PC-9 (cell line): Measurements from ENCODE around the gene IL17RE. TPM values are rescaled to one million over a fixed set of nuclear protein-coding genes. Genes with fewer than 3 reads are reported as not detected.

Experiments
- BruUV-seq: library from RNA; stranded (reverse); fragments of 400-500 nt; replicated peaks from 2 replicates; lab custom pipeline; 2021; lab: Mats Ljungman, UMichigan
- CTCF ChIA-PET: fragments of 300-600 bp; sonication (Branson Sonifier 250); formaldehyde crosslinking; loops from one replicate; lab custom pipeline; 2022; ENCODE audit warnings: antibody characterized with exemption; lab: Charles Lee
- POLR2A ChIA-PET: fragments of 300-600 bp; sonication (Branson Sonifier 250); formaldehyde crosslinking; loops from one replicate; lab custom pipeline; 2022; ENCODE audit warnings: antibody characterized with exemption; ENCODE audit not compliant: unreplicated experiment; lab: Charles Lee
- DNase-seq, 2 experiments: peaks; one replicate each; pipeline versions ENCODE4 v3.0.0 to v3.0.0-alpha.2; 2015 to 2022; ENCODE audit warnings: mixed read lengths in 1 of 2
- H2AFZ ChIP-seq: fragments of 200-600 bp; sonication (generic); 2 replicates; pipeline ENCODE4 v1.8.1; 2017; ENCODE audit warnings: antibody characterized with exemption
- H3F3A ChIP-seq: fragments of 200-600 bp; sonication (generic); 2 replicates; pipeline ENCODE4 v1.8.1; 2017; ENCODE audit warnings: antibody characterized with exemption, mild to moderate bottlenecking, low read depth; ENCODE audit not compliant: insufficient read depth
- H3K27ac ChIP-seq: fragments of 200-600 bp; sonication (generic); 2 replicates; pipeline ENCODE4 v1.6.1; 2016; ENCODE audit warnings: mixed run types
- H3K27me3 ChIP-seq: fragments of 200-600 bp; sonication (generic); 2 replicates; pipeline ENCODE4 v1.6.1; 2016; ENCODE audit warnings: low read depth, mixed run types; ENCODE audit not compliant: insufficient read depth
- H3K36me3 ChIP-seq: fragments of 200-600 bp; sonication (generic); 2 replicates; pipeline ENCODE4 v1.6.1; 2016; ENCODE audit warnings: low read depth, mixed run types
- H3K4me1 ChIP-seq: fragments of 200-600 bp; sonication (generic); replicated peaks from 2 replicates; pipeline ENCODE4 v1.6.1; 2016; ENCODE audit warnings: mixed run types; ENCODE audit not compliant: insufficient read depth
- H3K4me2 ChIP-seq: fragments of 200-600 bp; sonication (generic); 2 replicates; pipeline ENCODE4 v1.6.1; 2017; ENCODE audit warnings: mixed run types
- H3K4me3 ChIP-seq: fragments of 200-600 bp; sonication (generic); 2 replicates; pipeline ENCODE4 v1.6.1; 2016; ENCODE audit warnings: mixed run types
- H3K79me2 ChIP-seq: fragments of 200-600 bp; sonication (generic); 2 replicates; pipeline ENCODE4 v1.6.1; 2017; ENCODE audit warnings: low read depth, mixed run types
- H3K9me2 ChIP-seq: fragments of 200-600 bp; sonication (generic); 2 replicates; pipeline ENCODE4 v1.8.1; 2017; ENCODE audit warnings: mild to moderate bottlenecking; ENCODE audit not compliant: insufficient read depth
- H3K9me3 ChIP-seq: fragments of 200-600 bp; sonication (generic); 2 replicates; pipeline ENCODE4 v1.8.1; 2016; ENCODE audit warnings: low read depth; ENCODE audit not compliant: insufficient read depth
- H4K20me1 ChIP-seq: fragments of 200-600 bp; sonication (generic); 2 replicates; pipeline ENCODE4 v1.8.1; 2017; ENCODE audit not compliant: insufficient read depth
- CTCF ChIP-seq: fragments of 200-600 bp; sonication (generic); conservative IDR thresholded peaks from 2 replicates; pipeline ENCODE4 v1.6.1; 2017; ENCODE audit warnings: mixed run types, antibody characterized with exemption, mild to moderate bottlenecking, moderate library complexity
- EZH2 ChIP-seq: fragments of 200-600 bp; sonication (generic); IDR thresholded peaks from 2 replicates; pipeline ENCODE4 v1.8.0; 2017; ENCODE audit warnings: antibody characterized with exemption, low read depth
- intact Hi-C: fragments of 100-400 bp; cut with micrococcal nuclease; formaldehyde crosslinking; loops from one replicate; pipeline ENCODE4 v1.10.0; 2022; ENCODE audit not compliant: unreplicated experiment
- total RNA-seq: library from RNA; stranded (reverse); gene quantifications from 2 replicates; pipeline ENCODE4 v1.2.3, GENCODE V29; 2021

IL17RE gene
- total RNA-seq, 1 experiment from 2014 or later = 23.8 TPM

- no peak overlapping the region for H3K27ac ChIP-seq
- no peaks in the 10 kb centered on the region for H3K9me3 ChIP-seq
- no peaks in the 10 kb centered on the region for H3K9me2 ChIP-seq
- H3K36me3 ChIP-seq = no peaks in the 10 kb centered on the region
- peaks cover 6% of the 10 kb centered on the region; the same call in 1 of the 2 replicates for H3K79me2 ChIP-seq
- H2AFZ ChIP-seq = no peak overlapping the region
- peaks cover 6% of the 10 kb centered on the region for H3K4me1 ChIP-seq
- no peaks in the 10 kb centered on the region for H4K20me1 ChIP-seq
- peaks cover 12% of the 10 kb centered on the region; the same call in 1 of the 2 replicates for H3F3A ChIP-seq
- TF ChIP-seq CTCF = no peak
- no peak for TF ChIP-seq EZH2
- no peak overlapping the region for H3K4me3 ChIP-seq
- no peak overlapping the region; the same call in 1 of the 2 replicates for H3K4me2 ChIP-seq
- no peaks in the 10 kb centered on the region for H3K27me3 ChIP-seq
- BruUV-seq = no TSS peak
- intact Hi-C loops = loop anchor here (5.0 to 10.0 kb wide), 2 partner anchors 121 to 234 kb away; no protein-coding TSS in a partner anchor
- DNase-seq = no peak
- CTCF ChIA-PET = no interaction called here
- POLR2A ChIA-PET = no interaction called here
Measured at GRCh38 chr3:9948586-9948985, 45.9 kb downstream of the IL17RE start.

- BruUV-seq = no TSS peak
- Histone ChIP-seq H3K9me3 (no peaks in the 10 kb centered on the region), H3F3A (peaks cover 6% of the 10 kb centered on the region; the same call in 1 of the 2 replicates), H3K4me2 (no peak overlapping the region), H3K4me3 (no peak overlapping the region), H3K4me1 (peaks cover 6% of the 10 kb centered on the region), H3K36me3 (no peaks in the 10 kb centered on the region), H3K9me2 (no peaks in the 10 kb centered on the region), H3K79me2 (peaks cover 6% of the 10 kb centered on the region; the same call in 1 of the 2 replicates), H3K27ac (no peak overlapping the region), H4K20me1 (no peaks in the 10 kb centered on the region), H2AFZ (no peak overlapping the region), H3K27me3 (no peaks in the 10 kb centered on the region)
- CTCF ChIA-PET = interaction anchor here (0.5 kb wide), 1 partner anchor 10 kb away, joined by 6 read pairs; no protein-coding TSS in a partner anchor
- no peak for TF ChIP-seq EZH2
- TF ChIP-seq CTCF = no peak
- intact Hi-C loops = loop anchor here (5.0 to 10.0 kb wide), 2 partner anchors 122 to 234 kb away; no protein-coding TSS in a partner anchor
- POLR2A ChIA-PET = no interaction called here
- DNase-seq = no peak
Measured at GRCh38 chr3:9949115-9949514, 46.5 kb downstream of the IL17RE start.

GRCh38 chr3:9949626-9950025 lies 47.0 kb downstream of the IL17RE start:
- POLR2A ChIA-PET = no interaction called here
- CTCF ChIA-PET = interaction anchor here (0.5 to 1.0 kb wide), 2 partner anchors 9 to 17 kb away, joined by 3 to 6 read pairs; no protein-coding TSS in a partner anchor
- TF ChIP-seq CTCF = no peak
- TF ChIP-seq EZH2 = no peak
- Histone ChIP-seq H3K36me3 (no peaks in the 10 kb centered on the region), H3K4me3 (no peak overlapping the region), H3K9me3 (no peaks in the 10 kb centered on the region), H3K27ac (no peak overlapping the region), H3F3A (peaks cover 6% of the 10 kb centered on the region; the same call in 1 of the 2 replicates), H3K4me2 (no peak overlapping the region), H3K9me2 (no peaks in the 10 kb centered on the region), H2AFZ (no peak overlapping the region), H3K27me3 (no peaks in the 10 kb centered on the region), H3K4me1 (peaks cover 6% of the 10 kb centered on the region), H4K20me1 (no peaks in the 10 kb centered on the region), H3K79me2 (peaks cover 6% of the 10 kb centered on the region; the same call in 1 of the 2 replicates)
- intact Hi-C loops = loop anchor here (5.0 to 10.0 kb wide), 2 partner anchors 122 to 235 kb away; no protein-coding TSS in a partner anchor
- DNase-seq = no peak
- no TSS peak for BruUV-seq
